OCI-M1 (cell line): ENCODE measurements around the gene ANKRD23.
"Not testable (repeated sequence)": the region's sequence is repeated elsewhere in the genome, so short reads cannot be mapped to it uniquely, and the experiment has no call there.

Source experiments
- DNase-seq: peaks from one replicate; lab custom pipeline; 2025; lab: John Stamatoyannopoulos, UW

ANKRD23 gene

DNA sequence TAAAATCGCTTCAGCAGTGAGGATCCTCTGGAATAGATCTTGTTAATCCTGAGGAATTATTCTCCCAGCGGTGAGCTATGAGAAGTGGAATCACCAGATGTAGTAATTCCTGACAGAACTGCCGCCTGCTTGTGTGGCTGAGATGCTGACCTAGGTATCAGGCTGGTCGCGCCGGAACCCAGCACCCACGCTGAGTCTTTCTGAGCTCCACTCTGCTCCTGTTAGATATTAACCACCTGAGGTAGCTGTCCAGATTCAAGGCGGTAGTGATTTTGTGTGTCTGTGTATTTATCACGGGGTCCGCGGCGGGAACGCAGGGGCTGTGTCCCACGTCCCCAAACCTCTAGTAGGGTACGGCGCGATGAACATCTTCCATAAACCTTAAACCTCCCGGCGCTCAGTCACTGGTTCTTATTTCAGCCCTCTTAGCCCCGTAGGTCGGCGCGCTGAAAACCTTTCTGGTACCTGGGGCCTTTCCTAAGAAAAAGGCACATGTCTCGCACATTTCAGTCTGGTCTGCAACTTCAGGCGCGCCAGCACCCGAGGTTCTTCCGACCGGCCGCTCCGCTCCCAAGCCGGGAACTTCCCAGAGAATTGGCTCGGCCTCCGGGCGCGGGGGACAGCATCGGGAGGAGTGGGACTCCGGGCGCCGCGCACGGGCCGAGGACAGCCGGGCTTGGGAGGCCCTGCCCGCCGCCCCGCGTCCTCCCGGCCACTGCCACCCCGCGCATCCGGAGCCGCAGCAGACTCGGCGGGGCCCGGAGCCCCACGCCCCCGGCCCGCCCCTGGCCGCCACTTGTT, 28.3 kb downstream of the ANKRD23 start:
- peak; percentile 68 for DNase-seq

DNA sequence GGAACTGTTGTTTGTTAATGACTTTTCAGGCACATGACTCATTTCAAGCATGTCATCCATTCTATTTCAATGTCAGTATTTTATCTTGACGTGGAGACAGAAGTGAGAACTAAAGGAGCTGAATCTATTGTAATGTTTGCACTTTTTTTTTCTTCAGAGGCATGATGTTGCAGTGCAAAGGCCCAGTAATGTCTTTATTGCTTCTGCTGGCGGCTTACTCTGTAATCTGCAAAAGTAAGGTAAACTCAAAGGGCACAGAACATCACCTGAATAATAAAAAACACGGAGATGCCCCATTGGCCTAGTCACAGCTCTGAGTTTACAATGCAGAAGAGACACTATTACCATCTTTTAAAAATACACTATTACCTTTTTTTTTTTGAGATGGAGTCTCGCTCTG, 30.2 kb downstream of the ANKRD23 start:
- DNase-seq: no peak

DNA sequence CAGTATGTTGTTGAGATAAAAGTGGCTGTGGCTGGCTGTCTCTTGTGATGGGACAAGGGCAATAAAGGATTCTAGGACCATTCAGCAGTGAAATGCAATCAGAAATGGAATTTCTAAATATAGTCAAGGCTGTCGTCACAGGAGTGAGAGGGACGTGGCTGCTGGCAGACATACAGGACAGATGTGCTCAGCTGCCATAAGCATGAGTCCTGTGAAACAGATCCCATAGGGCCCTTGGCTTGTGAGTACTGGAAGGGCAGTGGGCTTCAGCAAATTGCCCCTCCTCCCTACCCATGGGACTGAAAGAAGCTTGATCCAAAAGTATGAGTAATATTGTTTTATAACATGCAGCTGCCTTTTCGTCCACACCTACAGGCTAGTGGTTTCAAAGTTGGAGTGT, 31.9 kb downstream of the ANKRD23 start:
- DNase-seq: no peak

DNA sequence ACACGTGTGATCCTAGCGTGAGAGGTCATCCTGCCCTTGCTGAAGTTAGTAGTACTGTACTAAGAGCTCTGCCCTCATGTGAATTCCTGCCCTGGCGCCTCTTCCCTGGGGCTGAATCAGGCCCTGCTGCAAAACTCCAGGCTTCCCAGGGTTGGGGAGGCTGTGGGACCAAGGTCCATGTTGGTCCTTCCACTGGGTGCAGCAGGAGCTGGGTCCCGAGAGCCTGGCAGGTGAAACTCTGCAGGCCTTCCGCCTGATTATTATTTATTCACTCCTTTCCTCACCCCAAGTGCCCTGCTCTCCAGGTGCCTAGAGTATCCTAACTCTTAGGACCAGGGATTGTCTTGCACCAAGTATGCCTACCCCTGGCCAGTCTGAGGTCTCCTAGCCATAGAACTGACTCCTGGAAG, 33.0 kb downstream of the ANKRD23 start:
- DNase-seq: no peak

DNA sequence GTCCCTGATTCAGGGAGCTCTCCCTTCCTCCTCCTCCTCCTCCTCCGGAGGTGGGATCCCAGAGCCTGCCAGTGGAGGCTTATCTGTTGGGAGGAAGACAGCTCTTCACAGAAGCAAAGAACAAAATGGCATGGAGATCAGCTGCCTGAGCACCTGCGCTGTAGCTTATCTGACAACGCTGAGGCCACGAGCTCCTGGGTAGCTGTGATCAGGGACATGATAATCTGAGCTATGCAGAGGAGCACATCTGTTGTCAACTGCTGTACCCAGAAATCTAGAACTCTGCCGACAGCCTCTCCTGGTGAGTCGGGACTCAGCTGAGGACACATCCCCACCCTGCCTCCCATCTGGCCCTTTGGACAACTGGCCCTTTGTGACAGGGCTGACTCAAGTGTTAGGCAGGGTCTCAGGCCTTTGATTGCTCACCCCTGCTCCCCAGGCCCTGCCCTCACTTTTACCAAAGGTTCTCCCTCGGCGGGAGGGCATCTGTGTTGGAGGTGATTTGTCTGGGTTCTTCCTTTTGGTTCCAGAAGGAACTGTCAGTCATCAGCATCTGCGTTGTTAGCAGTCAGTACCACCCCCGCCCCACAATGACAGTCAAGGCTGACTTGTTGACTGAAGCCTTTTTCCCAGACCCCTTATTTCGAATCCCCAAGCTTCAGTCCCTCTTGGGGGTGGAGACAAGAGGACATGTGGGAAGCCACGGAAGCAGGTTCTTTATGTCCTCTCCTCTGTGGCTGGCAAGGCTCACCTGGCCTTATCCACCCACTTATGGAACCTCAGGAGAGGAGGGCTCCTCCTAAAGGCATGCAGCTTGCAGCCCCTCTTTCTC, 33.7 kb downstream of the ANKRD23 start:
- no peak for DNase-seq

DNA sequence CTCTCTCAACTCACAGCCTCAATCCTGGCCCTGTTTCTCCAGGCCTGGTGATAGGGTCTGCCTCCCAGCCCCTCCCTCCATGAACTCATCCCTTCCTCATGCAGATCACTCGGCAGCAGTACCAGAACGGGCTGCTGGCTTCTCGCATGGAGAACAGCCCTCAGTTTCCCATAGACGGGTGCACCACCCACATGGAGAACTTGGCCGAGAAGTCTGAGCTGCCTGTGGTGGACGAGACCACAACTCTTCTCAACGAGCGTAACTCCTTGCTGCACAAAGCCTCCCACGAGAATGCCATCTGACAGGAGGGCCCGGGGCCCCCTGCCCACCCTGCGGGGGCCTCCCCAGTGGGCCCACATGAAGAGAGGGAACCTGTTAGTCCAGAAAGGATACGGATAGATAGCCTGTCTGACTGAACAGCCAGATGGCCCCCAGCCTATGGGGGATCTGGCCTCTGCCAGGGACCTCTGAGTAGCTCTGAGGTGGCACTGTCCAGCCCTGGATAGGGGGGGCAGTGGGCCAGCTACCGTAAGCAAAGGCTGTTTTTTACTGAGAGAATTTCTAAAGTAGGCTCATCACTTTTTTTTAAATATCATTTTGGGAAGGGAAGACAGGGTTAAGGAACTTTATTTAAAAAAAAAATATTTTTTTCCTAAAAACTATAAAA, 34.5 kb downstream of the ANKRD23 start:
- no peak for DNase-seq

DNA sequence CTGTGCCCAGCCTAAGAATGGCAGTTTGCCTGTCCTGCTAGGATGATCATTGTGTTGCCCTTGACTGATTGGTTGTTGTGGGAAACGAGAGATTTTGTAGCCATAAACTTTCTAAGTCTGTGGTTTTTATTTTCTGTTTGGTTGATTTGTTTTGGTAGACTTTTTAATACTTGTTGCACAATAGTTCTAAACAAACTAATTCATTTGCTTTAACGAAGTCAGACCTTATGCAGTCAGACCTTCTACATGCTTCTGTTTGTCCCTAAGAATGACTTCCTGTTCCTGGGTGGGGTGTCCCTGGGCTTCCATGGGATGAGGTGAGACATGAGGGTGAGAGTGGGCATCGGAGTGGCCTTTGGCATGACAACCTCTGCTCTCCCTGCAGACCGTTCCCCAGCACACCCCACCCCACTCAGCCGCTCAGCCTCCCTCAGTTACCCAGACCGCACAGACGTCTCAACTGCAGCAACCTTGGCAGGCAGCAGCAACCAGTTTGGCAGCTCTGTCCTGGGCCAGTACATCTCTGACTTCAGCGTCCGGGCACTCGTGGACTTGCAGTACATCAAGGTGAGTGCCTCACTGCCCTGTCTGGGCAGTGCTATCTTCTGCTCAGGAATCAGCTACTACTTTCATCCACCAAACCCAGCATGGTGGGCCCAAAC, 35.5 kb downstream of the ANKRD23 start:
- DNase-seq: no peak

DNA sequence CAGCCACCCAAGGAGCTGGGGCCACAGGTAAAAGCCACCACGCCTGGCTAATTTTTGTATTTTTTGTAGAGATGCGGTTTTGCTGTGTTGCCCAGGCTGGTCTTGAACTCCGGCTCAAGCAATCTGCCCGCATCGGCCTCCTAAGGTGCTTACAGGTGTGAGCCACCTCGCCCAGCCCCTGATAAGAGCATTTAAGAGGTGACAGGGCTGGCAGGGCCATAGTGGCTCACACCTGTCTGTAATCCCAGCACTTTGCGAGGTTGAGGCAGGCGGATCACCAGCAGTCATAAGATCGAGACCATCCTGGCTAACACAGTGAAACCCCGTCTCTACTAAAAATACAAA, 36.7 kb downstream of the ANKRD23 start:
- no peak for DNase-seq

DNA sequence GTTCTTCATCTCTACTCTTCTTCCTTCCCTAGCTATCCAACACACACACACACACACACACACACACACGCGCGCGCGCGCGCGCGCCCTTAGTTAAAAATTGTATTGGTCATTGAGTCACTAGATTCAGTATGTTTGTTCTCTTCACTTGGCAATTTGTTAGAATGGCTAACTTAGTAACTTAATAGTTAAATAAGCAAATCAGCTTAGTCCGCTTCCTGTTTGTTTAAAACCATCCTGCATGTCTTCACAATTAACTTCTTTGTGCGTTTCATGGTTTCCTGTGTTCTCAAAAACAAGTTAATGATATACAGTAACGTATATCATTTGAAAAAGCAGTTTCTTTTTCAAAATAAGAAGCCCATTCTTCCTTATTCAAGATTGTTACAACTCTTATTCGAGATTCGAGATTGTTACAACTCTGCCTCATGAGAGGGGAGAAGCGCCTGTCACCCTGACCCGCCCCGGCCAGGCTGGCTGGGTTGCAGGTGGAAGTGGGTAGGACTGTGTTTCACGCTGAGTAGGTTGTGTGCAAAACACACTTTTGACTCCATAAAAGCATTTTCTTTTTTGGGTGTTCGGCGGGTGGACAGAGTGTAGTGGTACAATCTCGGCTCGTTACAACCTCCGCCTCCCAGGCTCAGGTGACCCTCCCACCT, 37.2 kb downstream of the ANKRD23 start:
- no peak for DNase-seq

DNA sequence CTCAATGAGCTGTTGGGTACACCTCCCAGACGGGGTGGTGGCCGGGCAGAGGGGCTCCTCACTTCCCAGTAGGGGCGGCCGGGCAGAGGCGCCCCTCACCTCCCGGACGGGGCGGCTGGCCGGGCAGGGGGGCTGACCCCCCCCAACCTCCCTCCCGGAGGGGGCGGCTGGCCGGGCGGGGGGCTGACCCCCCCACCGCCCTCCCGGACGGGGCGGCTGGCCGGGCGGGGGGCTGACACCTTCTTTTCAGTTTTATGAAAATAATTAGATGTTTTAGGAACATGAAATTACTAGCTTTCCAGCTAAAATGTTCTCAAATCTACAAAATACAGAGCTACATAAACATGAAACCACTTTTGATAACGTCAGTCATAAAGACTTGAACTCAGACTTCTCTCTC, 37.9 kb downstream of the ANKRD23 start:
- not testable (repeated sequence) for DNase-seq

DNA sequence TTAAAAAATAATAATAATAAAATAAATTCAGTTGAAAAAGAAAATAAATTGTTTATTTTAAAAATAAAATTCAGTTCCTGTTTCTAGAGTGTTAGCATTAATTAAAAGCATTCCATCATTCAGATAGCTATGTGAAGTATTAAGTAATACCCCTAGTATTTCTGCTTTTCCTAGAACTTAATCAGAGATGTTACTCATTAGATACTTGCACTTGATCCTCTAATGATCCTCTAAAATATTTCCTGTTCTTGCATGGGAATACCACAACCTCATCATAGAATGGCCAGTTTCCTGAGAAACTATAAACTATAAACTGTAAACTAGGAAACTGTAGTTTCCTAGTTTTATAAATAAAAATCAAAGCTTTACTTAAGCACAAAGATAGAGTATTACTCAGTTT, 38.8 kb downstream of the ANKRD23 start:
- DNase-seq: no peak

DNA sequence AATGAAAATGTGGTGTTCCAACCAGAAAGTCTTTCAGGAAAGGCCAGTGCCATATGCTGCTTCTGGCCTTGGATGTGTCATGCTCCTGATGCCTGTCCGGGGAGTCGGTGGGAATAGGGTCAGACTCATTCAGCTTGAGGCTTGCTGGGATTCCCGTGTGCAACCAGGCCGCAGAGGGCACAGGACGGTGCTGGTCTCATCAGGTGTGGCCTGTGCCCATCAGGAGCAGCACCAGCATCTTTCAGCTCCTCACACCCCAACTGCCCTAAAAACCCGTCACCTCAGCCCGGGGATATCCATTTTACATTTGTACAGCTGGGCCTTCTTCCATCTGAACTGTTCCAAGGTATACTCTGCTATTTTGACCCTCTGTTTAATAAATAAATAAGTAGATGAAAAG, 41.1 kb downstream of the ANKRD23 start:
- DNase-seq: no peak

DNA sequence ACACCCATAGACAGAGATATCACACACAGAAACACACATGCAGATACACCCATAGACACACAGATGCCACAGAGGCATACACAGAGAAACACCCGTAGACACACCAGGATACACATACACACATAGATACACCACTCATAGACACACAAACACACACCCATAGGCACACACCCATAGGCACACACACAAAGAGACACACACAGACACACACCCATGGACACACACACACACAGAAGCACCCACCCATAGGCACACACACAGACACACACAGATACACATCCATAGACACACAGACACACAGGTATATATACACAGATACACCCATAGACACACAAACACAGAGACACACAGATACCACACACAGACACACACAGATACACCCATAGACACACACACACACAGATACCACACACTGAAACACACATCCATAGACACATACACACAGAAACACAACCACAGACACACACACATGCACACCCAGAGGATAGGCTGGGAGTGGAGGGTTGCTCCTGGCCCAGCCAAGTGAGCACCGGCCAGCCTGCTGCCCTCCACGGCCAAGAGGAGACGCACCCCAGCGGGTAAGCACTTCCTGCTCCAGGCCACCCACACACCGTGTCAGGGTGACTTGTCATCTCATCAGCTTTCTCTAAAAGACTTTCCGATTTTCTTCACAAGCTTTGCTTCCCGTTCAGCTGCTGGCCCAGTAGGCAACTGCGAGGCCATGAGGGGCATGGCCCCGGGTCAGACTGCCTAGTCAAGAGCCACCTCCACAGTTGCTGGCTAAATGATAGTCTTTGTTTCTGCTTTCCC, 41.8 kb downstream of the ANKRD23 start:
- no peak for DNase-seq

DNA sequence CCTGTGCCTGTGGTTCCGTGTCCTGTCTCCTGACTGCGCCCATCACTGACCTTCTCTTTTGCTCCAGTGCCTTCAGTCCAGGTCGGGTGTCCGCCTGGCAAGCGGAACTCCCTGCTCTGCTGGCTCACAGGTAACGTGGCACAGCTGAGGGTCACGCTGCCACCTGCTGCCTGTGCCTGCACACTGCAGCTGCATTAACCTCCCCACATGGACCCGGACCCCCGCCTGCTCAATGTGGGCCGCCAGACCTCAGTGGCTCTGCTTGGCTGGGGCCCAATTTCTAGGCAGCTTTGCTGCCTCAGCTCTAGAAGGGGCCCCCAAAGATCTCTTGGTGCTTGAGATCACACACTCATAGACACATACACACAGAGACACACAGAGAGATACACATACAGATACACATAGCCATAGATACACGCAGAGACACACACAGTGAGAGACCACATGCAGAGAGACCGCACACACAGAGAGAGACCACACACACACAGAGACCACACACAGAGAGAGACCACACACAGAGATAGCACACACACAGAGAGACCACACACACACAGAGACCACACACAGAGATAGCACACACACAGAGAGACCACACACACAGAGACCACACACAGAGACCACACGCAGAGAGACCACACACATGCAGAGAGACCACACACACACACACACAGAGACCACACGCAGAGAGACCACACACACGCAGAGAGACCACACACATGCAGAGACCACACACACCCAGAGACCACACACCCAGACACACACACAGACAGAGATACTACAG, 42.6 kb downstream of the ANKRD23 start:
- peak; percentile 50 for DNase-seq

DNA sequence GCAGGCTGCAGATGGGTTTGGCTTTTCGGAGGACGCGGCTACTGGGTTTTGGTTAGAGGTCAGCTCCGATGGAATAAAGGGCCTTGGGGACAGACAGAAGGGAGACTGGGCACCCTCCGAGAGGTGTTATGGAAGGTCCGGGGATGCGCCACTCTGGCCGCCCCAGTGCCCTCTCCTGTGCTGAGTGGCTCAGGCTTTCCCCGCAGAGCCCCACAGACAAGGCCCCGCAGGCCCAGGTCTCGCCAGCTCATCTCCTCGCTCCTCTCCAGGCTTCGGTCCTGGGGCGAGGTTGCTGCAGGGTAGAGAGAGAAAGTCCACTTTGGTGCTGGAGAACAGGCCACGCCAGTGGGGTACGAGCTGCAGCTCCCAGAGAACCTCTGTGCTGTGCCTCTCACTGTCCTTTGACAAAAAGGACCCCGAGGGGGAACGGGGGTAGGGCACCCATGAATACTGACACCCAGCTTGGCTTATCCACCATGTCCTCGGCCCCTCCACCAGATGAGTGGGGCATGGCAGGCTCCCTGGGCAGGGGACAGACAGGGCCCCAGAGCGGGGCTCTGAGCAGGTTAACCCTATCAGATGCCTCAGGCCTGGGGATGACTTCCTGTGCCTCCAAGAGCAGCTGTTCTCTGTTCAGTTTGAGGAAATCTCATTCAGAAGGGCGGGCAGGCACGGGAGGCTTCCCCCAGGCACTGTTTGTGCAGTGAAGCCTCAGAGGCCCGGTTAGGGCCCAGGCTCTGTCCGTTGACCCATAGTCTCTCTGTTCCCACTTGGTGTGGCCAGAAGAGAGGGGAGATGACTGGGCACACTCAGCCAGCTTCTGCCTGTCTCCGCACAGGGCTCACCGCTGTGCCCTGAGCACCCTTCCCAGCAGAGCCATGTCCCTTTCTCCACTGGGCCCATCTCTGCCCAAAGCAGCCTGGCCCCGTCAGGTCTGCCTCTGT, 43.5 kb downstream of the ANKRD23 start:
- DNase-seq: no peak

DNA sequence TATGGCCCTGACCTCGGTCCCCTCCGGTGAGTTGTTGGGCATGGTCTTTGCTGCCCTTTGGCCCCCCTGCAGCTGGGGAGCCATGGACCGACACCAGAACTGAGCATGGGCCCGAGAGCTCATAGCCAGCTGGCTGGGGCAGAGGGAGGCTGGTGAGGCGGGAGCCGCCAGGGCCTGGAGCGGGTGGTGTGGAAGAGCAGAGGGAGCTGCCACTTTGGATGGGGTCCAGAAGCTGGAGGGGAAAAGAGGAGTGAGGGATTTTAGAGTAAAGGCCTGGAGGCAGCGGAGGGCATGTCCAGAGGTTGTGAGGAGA, 44.2 kb downstream of the ANKRD23 start:
- DNase-seq: no peak

DNA sequence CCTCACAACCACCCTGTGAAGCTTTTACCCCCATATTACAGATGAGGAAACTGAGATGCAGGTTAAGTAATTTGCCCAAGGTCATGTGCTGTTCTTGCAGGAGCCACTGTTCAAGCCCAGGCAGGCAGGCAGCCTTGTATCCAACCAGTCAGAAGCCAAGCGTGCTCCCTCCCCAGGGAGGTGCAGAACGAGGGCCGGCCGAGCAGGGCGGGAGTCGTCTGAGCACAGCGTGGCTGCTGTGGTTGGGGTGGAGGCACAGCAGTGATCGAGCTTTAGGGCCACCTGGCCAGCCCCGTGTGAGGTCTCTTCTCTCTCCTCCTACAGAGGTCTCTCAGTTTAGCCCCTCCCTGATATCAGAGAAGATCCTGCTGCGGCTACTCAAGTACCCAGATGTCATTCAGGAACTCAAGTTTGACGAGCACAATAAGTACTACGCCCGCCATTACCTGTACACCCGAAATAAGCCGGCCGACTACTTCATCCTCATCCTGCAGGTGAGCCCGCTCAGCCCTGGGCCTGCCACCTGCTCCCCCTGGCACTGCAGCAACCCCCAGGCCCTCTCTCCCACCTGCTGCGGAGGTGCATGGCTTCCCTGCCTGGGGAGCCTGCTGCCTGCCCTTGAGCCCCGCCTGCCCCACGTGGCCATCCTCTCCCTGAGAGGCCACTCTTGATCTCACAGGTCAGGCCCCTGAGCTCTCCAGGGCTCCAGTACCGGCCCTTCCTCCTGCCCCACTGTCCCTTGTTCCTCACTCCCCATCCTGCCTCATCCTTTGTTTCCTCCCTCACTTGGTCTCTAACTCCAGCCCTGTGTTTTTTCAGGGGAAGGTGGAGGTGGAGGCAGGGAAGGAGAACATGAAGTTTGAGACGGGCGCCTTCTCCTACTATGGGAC, 44.8 kb downstream of the ANKRD23 start:
- DNase-seq: no peak

DNA sequence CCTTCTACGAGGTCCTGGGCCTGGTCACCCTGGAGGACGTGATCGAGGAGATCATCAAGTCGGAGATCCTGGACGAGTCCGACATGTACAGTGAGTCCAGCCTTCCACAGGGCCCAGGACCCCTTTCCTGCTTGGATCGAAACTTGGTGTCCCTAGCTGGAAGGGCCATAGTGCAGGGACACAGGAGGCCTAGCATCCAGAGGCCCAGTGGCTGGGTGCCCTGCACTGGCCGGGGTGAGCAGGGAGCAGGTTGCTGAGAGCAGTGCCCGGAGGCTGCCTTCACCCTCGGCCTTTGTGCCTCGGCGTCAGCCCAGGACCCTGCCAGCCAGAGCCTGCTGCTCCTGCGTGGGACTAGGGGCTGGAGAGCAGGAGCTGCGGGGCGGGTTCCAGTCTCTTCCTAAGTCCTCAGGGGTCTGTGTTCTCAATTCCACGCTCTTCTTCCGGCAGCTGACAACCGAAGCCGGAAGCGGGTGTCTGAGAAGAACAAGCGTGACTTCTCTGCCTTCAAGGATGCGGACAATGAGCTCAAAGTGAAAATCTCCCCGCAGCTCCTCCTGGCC, 46.7 kb downstream of the ANKRD23 start:
- no peak for DNase-seq
